GM12878 (cell line): ENCODE data around the gene CEP83. TPM values are rescaled to one million over a fixed set of nuclear protein-coding genes. Genes with fewer than 3 reads are reported as not detected.

Experiments
- ATF2 ChIP-seq: IDR thresholded peaks from 2 replicates; pipeline ENCODE4 v1.6.1; 2012; ENCODE audit warnings: low read length, inconsistent platforms
- BCL11A ChIP-seq: IDR thresholded peaks from 2 replicates; pipeline ENCODE4 v1.6.1; 2011; ENCODE audit warnings: low read depth, low read length
- CHD4 ChIP-seq: fragments of 200-600 bp; sonication (generic); IDR thresholded peaks from 2 replicates; pipeline ENCODE4 v1.6.1; 2016; ENCODE audit warnings: mild to moderate bottlenecking
- CREB1 ChIP-seq: IDR thresholded peaks from 2 replicates; pipeline ENCODE4 v1.6.1; 2012; ENCODE audit warnings: low read depth, mild to moderate bottlenecking, inconsistent platforms
- E2F8 ChIP-seq: fragments of 450-650 bp; IDR thresholded peaks from 2 replicates; pipeline ENCODE4 v1.6.1; 2018; ENCODE audit warnings: mild to moderate bottlenecking, low read depth, moderate library complexity; ENCODE audit not compliant: partially characterized antibody
- E4F1 ChIP-seq: fragments of 450-650 bp; IDR thresholded peaks from 2 replicates; pipeline ENCODE4 v1.6.1; 2018; ENCODE audit warnings: borderline replicate concordance, mild to moderate bottlenecking; ENCODE audit not compliant: partially characterized antibody
- EP300 ChIP-seq, 2 experiments: fragments of 150-350 bp in 1 of 2; IDR thresholded peaks; 2 replicates each; pipeline ENCODE4 v1.6.1; 2011 to 2012; ENCODE audit warnings: low read depth in 2 of 2, low read length in 2 of 2, borderline replicate concordance in 1 of 2, improper control_type of control experiment in 1 of 2, inconsistent platforms in 1 of 2; ENCODE audit not compliant: control insufficient read depth in 1 of 2
- EZH2 ChIP-seq: IDR thresholded peaks from 2 replicates; pipeline ENCODE4 v1.6.1; 2012; ENCODE audit warnings: low read depth, mild to moderate bottlenecking, control low read depth, inconsistent platforms, low read length, borderline replicate concordance; ENCODE audit not compliant: control insufficient read depth
- HDGF ChIP-seq: fragments of 450-650 bp; IDR thresholded peaks from 2 replicates; pipeline ENCODE4 v1.6.1; 2016; ENCODE audit warnings: antibody characterized with exemption
- IKZF2 ChIP-seq, 2 experiments: fragments of 450-650 bp; IDR thresholded peaks; 2 replicates each; pipeline ENCODE4 v1.6.1; 2017; ENCODE audit warnings: mild to moderate bottlenecking in 2 of 2, moderate library complexity in 2 of 2
- MTA2 ChIP-seq: fragments of 450-650 bp; IDR thresholded peaks from 2 replicates; pipeline ENCODE4 v1.6.1; 2016; ENCODE audit warnings: low read depth, mild to moderate bottlenecking, moderate library complexity
- MTA3 ChIP-seq: IDR thresholded peaks from 2 replicates; pipeline ENCODE4 v1.6.1; 2012; ENCODE audit warnings: low read length, inconsistent platforms, borderline replicate concordance
- NFIC ChIP-seq: IDR thresholded peaks from 2 replicates; pipeline ENCODE4 v1.6.1; 2012; ENCODE audit warnings: low read depth, mild to moderate bottlenecking, inconsistent platforms, low read length, moderate library complexity
- NFXL1 ChIP-seq: fragments of 450-650 bp; IDR thresholded peaks from 2 replicates; pipeline ENCODE4 v1.6.1; 2017; ENCODE audit warnings: antibody characterized with exemption, mild to moderate bottlenecking, borderline replicate concordance
- PKNOX1 ChIP-seq: fragments of 450-650 bp; IDR thresholded peaks from 2 replicates; pipeline ENCODE4 v1.6.1; 2016; ENCODE audit warnings: mild to moderate bottlenecking
- POLR2AphosphoS2 ChIP-seq: IDR thresholded peaks from 2 replicates; pipeline ENCODE4 v1.6.1; 2011; ENCODE audit warnings: low read depth, mild to moderate bottlenecking, low read length, improper control_type of control experiment, moderate library complexity
- SP1 ChIP-seq: IDR thresholded peaks from one replicate; pipeline ENCODE4 v1.6.1; 2011; ENCODE audit warnings: low read depth, low read length
- YY1 ChIP-seq: IDR thresholded peaks from 2 replicates; pipeline ENCODE4 v1.6.1; 2011; ENCODE audit warnings: low read depth, mild to moderate bottlenecking, low read length
- ZBTB33 ChIP-seq: fragments of 450-650 bp; IDR thresholded peaks from 2 replicates; pipeline ENCODE4 v1.6.1; 2017; ENCODE audit warnings: mild to moderate bottlenecking
- ZNF217 ChIP-seq: fragments of 450-650 bp; IDR thresholded peaks from 2 replicates; pipeline ENCODE4 v1.6.1; 2017; ENCODE audit warnings: antibody characterized with exemption, mild to moderate bottlenecking
- polyA plus RNA-seq, 11 experiments: library from polyadenylated mRNA; depleted of rRNA in 4 of 11; unstranded in 6 of 11; stranded (reverse) in 5 of 11; fragments of >200 nt; fragmentation: Nextera tagmentation in 4 of 11; fragmentation: Illumina TruSeq in 1 of 11; extraction: Ambion mirVana in 4 of 11; extraction: Trizol in 1 of 11; gene quantifications; 1 replicate in 1 of 11; 2 replicates in 10 of 11; pipeline versions ENCODE4 v1.2.1 to v1.2.3, GENCODE V29; 2011 to 2016; ENCODE audit warnings: inconsistent platforms in 2 of 11, missing spikeins in 2 of 11, low read depth in 1 of 11
- total RNA-seq, 4 experiments: library from RNA; depleted of rRNA in 3 of 4; stranded (reverse); fragments of >200 nt in 3 of 4; fragmentation: Illumina TruSeq in 1 of 4; extraction: Trizol in 1 of 4; gene quantifications; 2 replicates each; pipeline versions ENCODE4 v1.2.1 to v1.2.3, GENCODE V29; 2013 to 2021

Gene CEP83
- total and polyA plus RNA-seq, 10 of the 15 experiments (the other 5 are each of a cell fraction or from before 2014, with no cell fraction given), result 4.3 to 39.0 (median 22.5) TPM

- TF ChIP-seq CREB1 (peak; percentile 24; the same call in 1 of the 2 replicates), IKZF2 (IDR thresholded peaks at IDR 0.05) (peak; percentile 99), ZBTB33 (no peak), BCL11A (peak; percentile 73; the same call in 1 of the 2 replicates), MTA3 (peak; percentile 93), EZH2 (no peak), ZNF217 (peak; percentile 63; the same call in 1 of the 2 replicates), MTA2 (peak; percentile 61), POLR2AphosphoS2 (no peak), PKNOX1 (no peak), NFIC (peak; percentile 86), SP1 (peak; percentile 10), E4F1 (no peak), YY1 (peak; percentile 35; the same call in 1 of the 2 replicates), E2F8 (no peak), ATF2 (peak; percentile 78; the same call in 1 of the 2 replicates), EP300 (IDR thresholded peaks at IDR 0.05; ENCODE audit: borderline replicate concordance in 1 of 2, control insufficient read depth in 1 of 2, low read depth in 2 of 2, low read length in 2 of 2) (peak; percentile 73 to 76; a peak in 3 of 4 replicates), CHD4 (no peak), HDGF (no peak), NFXL1 (no peak)
These were observed 154.3 kb downstream of the CEP83 start (continued) for GRCh38 chr12:94305130-94305957.
